Activated T-helper 2 cell treated with anti-CD3 and anti-CD28 coated beads, Interferon-gamma antibody, Interleukin-2, Interleukin-4, amounts not matched to agents 10 μg/mL and 5 μg/mL and 100 μg/mL, durations not matched to agents 14 hours and 24 hours and 36 hours (primary cell): ENCODE data around the gene ACTRT2. TPM values are rescaled to one million over a fixed set of nuclear protein-coding genes. Genes with fewer than 3 reads are reported as not detected.

Source experiments
- DNase-seq: peaks from one replicate; pipeline ENCODE4 v3.0.0; 2021; ENCODE audit warnings: low spot score
- H3K27ac Mint-ChIP-seq: one replicate; pipeline ENCODE4 v1.8.0; 2021; ENCODE audit warnings: mixed read lengths
- H3K27me3 Mint-ChIP-seq: one replicate; pipeline ENCODE4 v1.8.0; 2021; ENCODE audit warnings: low read depth, mixed read lengths
- H3K36me3 Mint-ChIP-seq: one replicate; pipeline ENCODE4 v1.8.0; 2021; ENCODE audit warnings: low read depth, mixed read lengths
- H3K4me1 Mint-ChIP-seq: one replicate; pipeline ENCODE4 v1.8.0; 2021; ENCODE audit warnings: low read depth, mixed read lengths
- H3K4me3 Mint-ChIP-seq: one replicate; pipeline ENCODE4 v1.8.0; 2021; ENCODE audit warnings: low read depth, mild to moderate bottlenecking, moderate library complexity, mixed read lengths
- H3K9me3 Mint-ChIP-seq: one replicate; pipeline ENCODE4 v1.8.0; 2021; ENCODE audit warnings: mixed read lengths
- intact Hi-C: fragments of 100-400 bp; cut with micrococcal nuclease; formaldehyde crosslinking; loops from one replicate; pipeline ENCODE4 v1.15.1; 2023
- total RNA-seq: library from RNA; stranded (reverse); gene quantifications from 2 replicates; pipeline ENCODE4 v1.2.3, GENCODE V29; 2022

ACTRT2 gene
- total RNA-seq, 1 donor from 2014 or later = not detected

DNA sequence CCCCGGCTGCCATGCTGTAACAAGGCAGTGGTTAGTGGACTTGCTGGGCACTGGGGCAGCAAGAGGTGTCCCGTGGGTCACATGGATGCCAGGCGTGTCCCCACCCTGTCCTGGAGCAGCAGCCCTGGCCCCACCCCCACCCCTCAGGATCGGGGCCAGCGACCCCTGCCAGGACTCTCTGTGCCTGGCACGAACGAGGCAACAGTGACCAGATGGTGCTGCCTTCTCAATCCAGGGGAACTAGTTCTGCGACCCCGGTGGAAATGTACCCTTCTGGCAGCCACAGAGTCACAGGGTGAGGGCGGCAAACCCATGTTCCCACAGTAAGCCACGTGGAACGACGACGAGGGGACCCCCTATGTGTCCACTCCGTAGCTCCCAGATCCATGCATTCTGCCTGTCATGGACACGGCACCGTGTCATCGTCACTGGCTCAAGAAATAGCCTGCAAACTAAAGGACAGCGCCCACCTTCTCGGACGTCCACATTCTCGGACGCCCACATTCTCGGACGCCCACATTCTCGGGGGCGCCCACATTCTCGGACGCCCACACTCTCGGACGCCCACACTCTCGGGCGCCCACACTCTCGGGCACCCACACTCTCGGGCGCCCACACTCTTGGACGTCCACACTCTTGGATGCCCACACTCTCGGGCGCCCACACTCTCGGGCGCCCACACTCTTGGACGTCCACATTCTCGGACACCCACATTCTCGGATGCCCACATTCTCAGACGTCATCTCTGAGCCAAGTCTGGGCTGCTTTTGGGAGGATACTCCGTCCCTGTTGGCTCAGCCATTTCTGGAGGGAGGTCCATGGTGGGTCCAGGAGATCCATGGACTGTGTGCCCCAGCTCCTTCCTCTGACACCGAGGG lies 19.6 kb upstream of the ACTRT2 start:
- Mint-ChIP-seq H3K27ac (no peak overlapping the region), H3K27me3 (no peaks in the 10 kb centered on the region), H3K9me3 (peaks cover 5% of the 10 kb centered on the region), H3K4me1 (no peaks in the 10 kb centered on the region), H3K36me3 (no peaks in the 10 kb centered on the region), H3K4me3 (no peak overlapping the region)
- intact Hi-C loops = no loop called here
- no peak for DNase-seq

DNA sequence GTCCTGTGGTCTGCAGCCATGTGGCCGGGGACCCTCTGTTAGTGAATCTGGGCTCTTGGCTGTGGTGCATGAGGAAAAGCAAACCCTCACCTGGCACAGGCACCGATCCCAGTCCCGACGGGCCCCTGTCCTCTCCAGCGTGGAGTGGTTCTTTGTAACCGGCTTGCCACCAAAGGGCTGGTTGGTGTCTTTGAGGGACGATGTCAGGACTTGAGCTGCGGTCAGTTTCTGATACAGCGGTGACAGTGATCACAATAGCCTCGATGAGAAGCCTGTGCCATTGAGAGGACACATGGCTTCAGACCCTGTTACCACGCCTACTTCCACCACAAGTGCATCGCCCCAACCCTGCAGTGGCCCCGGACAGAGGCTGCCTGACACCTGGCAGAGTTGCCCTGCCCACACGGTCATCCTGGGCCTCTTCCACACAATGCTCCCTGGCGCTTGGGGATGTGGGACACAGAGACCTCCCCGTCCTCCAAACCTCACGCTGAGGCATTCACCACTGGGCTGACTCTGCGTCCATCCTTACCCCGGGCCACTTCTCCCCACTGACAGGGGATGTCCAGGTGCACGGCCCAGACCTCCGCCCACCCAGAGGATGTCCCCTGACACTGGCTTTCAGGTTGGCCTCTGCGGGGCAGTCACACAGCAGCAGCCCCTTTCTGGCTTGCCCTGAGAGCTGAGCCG lies 18.8 kb upstream of the ACTRT2 start:
- Mint-ChIP-seq H3K4me3 (no peak overlapping the region), H3K27me3 (no peaks in the 10 kb centered on the region), H3K27ac (no peak overlapping the region), H3K4me1 (no peaks in the 10 kb centered on the region), H3K36me3 (no peaks in the 10 kb centered on the region), H3K9me3 (peaks cover 13% of the 10 kb centered on the region)
- DNase-seq = no peak
- intact Hi-C loops = no loop called here

DNA sequence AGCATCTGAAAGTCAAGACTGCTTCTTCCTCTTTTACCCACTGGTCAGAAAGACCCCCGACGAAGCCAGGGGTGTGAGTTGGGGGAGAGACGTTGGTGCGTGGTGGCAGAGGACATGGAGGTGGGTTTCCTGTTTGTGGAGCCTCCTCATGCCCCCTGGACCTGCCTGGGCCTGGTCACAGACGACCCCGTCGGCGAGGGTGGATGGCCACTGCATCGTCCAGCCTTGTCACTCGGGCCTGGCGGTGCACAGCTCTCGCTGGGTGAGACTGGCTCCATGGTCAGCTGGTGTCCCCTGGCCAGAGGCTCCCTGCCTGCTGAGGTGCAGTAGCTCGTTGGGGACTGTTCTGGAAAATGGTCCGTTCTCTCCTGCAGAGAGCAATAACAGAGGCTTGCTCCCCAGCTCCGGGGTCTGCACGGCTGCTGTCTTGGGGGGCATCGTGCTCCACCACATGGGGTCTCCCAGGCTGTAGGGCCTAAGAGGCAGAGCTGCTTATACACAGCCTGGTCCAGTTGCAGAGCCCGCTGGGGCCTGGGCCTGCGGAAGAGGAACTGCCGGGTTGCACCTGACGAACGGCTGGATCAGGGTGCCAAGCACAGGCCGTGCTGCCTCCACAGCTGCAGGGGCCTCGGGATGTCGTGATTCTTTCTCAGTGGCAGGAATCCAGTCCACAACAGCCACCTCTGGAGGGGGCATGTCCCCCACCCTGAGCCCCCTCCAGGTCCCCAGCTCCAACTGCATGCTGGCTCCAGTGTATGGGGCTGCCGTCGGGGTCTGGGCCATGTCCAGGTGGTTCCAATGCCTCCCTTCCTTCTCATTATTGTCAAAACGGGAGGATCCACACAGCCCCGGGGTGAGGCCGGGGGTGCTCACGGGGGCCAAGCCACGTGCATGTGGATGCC lies 18.0 kb upstream of the ACTRT2 start:
- no peaks in the 10 kb centered on the region for H3K36me3 Mint-ChIP-seq
- no peak for DNase-seq
- peaks cover 18% of the 10 kb centered on the region for H3K9me3 Mint-ChIP-seq
- no peaks in the 10 kb centered on the region for H3K4me1 Mint-ChIP-seq
- H3K27me3 Mint-ChIP-seq = no peaks in the 10 kb centered on the region
- intact Hi-C loops = no loop called here
- no peak overlapping the region for H3K27ac Mint-ChIP-seq
- no peak overlapping the region for H3K4me3 Mint-ChIP-seq

DNA sequence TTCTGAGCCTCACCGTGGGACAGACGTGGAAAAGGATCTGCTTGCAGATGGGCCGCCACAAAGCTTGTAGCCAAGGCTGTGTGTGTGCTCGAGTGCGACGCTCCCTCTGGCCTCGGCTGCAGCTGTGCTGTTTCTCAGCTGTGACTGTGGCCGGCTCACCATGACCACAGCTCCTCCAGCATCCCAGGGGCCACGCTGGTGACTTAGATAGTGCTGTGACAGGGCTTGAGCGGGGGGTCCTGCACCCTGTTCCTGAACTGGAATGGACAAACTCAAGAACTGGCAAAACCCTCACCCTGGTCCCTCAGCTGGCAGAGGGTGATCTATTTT lies 17.4 kb upstream of the ACTRT2 start:
- peaks cover 22% of the 10 kb centered on the region for H3K9me3 Mint-ChIP-seq
- intact Hi-C loops = no loop called here
- no peaks in the 10 kb centered on the region for H3K4me1 Mint-ChIP-seq
- H3K27me3 Mint-ChIP-seq = no peaks in the 10 kb centered on the region
- no peak for DNase-seq
- no peak overlapping the region for H3K4me3 Mint-ChIP-seq
- no peak overlapping the region for H3K27ac Mint-ChIP-seq
- no peaks in the 10 kb centered on the region for H3K36me3 Mint-ChIP-seq

DNA sequence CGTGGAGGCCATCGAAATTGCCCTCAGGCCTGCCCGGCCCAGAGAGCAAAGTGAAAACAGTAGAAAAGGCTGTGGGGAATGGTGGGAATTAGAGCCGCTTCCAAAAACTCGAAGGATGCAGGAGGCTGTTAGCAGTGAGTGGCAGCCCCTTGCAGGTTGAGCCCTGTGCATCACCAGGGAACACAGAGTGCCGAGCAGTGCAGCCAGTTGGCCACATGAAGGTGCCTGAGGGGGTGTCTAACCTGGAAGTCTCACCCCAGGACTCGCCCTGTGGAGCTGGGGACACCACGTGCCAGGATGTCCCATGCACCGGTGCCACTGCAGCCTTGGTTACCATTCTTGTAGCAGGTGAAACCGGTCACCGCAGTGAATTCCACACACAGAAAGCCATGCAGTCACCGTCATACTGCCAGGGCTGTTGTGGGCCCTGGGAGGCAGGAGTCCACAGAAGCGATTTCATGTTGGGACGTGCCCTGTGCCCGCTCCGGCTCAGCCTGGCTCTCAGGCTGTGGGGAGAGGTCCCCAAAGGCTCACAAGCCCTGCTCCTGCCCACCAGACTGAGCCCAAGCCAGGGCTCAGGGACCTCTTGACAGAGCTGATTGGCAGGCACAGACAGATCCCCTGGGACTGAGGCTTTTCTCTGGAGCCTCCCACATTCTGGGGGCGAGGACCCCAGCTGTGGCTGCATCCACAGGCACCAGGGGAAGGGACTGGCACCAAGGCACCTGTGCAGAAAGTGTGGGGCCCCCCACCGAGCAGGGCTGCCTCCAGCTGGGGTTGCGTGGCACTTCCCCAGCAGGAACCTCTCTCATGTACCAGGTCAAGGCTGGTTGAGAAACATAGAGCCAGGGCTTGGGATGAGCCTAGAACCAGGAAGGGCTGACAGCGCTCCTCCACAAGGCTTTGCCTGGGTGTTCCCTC lies 16.7 kb upstream of the ACTRT2 start:
- intact Hi-C loops = no loop called here

DNA sequence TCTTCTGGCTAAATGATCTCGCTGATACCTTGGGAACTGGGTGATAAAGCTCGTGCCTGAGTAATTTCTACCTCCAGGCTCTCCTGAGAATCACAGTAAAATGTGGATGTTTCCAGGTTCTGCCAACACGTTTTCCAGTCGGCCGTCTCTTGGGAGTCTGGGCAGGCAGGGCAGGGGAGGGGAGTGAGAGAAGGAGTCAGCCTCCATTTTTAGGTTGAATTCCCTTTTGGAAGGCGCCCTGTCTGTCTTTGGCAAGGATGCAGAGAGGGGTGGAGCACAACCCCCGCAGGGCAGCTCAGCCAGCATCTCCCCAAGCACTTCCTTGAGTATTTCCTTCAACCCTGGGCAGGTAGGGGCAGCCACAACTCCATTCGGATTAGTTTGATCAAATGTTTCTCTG lies 15.5 kb upstream of the ACTRT2 start:
- no peaks in the 10 kb centered on the region for H3K36me3 Mint-ChIP-seq
- no peak for DNase-seq
- no peaks in the 10 kb centered on the region for H3K27me3 Mint-ChIP-seq
- H3K4me1 Mint-ChIP-seq = no peaks in the 10 kb centered on the region
- no peak overlapping the region for H3K27ac Mint-ChIP-seq
- intact Hi-C loops = no loop called here
- no peak overlapping the region for H3K4me3 Mint-ChIP-seq
- peaks cover 22% of the 10 kb centered on the region for H3K9me3 Mint-ChIP-seq

More for the DNA sequence above, 16.7 kb upstream of the ACTRT2 start:
- no peak for DNase-seq
- no peaks in the 10 kb centered on the region for H3K36me3 Mint-ChIP-seq
- H3K27ac Mint-ChIP-seq = no peak overlapping the region
- H3K4me3 Mint-ChIP-seq = no peak overlapping the region
- peaks cover 22% of the 10 kb centered on the region for H3K9me3 Mint-ChIP-seq
- H3K4me1 Mint-ChIP-seq = no peaks in the 10 kb centered on the region
- H3K27me3 Mint-ChIP-seq = no peaks in the 10 kb centered on the region

DNA sequence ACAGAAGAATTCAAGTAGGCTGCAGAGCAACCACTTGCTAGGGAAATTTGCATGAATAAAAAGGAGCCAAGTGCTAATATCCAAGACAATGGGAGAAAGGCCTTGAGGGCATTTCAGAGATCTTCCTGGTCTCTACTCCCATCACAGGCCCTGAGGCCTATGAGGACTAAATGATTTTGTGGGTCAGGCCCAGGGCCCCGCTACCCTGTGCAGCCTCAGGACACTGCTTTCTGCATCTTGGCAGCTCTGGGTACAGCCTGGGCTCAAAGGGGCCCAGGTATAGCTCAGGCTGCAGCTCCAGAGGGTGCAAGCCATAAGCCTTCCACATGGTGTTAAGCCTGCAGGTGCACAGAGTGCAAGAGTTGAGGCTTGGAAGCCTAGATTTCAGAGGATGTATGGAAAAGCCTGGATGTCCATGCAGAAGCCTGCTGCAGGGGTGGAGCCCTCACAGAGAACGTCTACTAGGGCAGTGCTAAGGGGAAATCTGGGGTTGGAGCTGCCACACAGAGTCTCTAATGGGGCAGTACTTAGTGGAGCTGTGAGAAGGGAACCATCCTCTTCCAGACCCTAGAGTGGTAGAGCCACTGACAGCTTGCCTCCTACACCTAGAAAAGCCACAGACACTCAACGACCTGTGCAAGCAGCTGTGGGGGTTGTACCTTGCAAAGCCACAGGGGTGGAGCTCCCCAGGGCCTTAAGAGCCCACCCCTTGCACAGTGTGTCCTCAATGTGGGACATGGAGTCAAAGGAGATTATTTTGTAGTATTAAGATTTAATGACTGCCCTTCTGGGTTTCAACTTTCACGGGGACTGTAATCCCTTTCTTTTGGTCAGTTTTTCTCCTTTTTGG lies 13.7 kb upstream of the ACTRT2 start:
- Mint-ChIP-seq H3K4me3 (no peak overlapping the region), H3K4me1 (no peaks in the 10 kb centered on the region), H3K27ac (no peak overlapping the region), H3K27me3 (no peaks in the 10 kb centered on the region), H3K9me3 (peaks cover 22% of the 10 kb centered on the region), H3K36me3 (no peaks in the 10 kb centered on the region)
- intact Hi-C loops = no loop called here
- no peak for DNase-seq

DNA sequence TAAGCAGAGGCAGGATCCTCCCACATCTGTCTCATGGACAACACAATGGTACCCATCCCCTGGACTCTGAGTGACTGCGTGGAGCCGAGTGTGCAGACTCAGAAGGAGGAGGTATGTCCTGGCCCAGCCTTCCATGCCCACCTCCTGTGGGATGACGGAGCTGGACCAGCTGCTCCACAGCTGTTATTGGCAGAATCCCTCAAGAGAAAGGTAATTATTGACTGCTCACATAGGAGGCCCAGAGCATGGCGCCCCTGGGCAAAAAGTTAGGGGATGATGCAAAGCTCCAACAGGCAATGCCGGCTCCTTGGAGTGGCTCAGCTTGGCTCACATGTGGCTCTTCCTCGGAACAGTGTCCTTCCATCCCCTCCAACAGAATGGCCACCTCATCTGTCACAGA lies 12.2 kb upstream of the ACTRT2 start:
- Mint-ChIP-seq H3K9me3 (peaks cover 22% of the 10 kb centered on the region), H3K36me3 (no peaks in the 10 kb centered on the region), H3K4me1 (no peaks in the 10 kb centered on the region), H3K4me3 (no peak overlapping the region), H3K27ac (no peak overlapping the region), H3K27me3 (no peaks in the 10 kb centered on the region)
- intact Hi-C loops = no loop called here
- DNase-seq = no peak

DNA sequence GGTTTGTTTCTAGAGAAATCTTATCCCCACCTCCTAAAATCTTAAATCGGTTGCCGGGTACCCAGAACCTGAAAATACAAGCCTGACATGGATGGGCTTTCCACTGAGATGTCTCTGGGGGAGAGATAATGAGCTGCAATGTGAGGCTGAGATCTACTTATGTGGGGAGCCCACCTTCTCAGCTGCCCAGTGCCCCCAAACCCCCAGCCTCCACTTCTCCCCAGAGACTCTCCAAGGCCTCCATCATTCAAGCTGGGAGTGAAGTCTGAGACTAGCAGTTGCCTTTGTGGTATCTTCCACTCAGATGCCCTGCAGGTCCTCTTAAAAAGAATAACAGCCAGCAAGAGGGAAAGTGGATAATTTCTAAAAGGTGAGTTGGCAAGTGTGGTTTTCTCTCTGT lies 11.7 kb upstream of the ACTRT2 start:
- Mint-ChIP-seq H3K27ac (no peak overlapping the region), H3K4me3 (no peak overlapping the region), H3K36me3 (no peaks in the 10 kb centered on the region), H3K9me3 (peaks cover 22% of the 10 kb centered on the region), H3K27me3 (no peaks in the 10 kb centered on the region), H3K4me1 (no peaks in the 10 kb centered on the region)
- intact Hi-C loops = no loop called here
- DNase-seq = no peak

DNA sequence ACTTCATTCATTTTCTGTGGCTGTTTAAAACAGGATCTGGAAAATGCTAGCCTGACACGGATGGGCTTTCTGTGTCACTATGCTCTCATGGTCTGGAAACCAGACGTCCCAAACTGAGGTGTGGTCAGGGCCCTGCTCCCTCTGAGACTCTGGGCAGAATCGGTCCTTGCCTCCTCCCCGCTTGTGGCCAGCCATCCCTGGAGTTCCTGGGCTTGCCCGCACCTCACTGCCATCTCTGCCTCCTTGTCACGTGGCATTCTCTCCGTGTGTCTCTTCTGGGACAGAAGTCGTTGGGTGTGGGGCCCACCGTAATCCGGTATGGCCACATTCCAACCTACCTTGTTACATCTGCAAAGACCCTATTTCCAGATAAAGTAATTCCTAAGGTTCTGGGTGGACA lies 10.1 kb upstream of the ACTRT2 start:
- DNase-seq = no peak
- H3K4me1 Mint-ChIP-seq = no peaks in the 10 kb centered on the region
- no peak overlapping the region for H3K4me3 Mint-ChIP-seq
- H3K27ac Mint-ChIP-seq = no peak overlapping the region
- H3K36me3 Mint-ChIP-seq = no peaks in the 10 kb centered on the region
- no peaks in the 10 kb centered on the region for H3K27me3 Mint-ChIP-seq
- peaks cover 22% of the 10 kb centered on the region for H3K9me3 Mint-ChIP-seq
- intact Hi-C loops = no loop called here

DNA sequence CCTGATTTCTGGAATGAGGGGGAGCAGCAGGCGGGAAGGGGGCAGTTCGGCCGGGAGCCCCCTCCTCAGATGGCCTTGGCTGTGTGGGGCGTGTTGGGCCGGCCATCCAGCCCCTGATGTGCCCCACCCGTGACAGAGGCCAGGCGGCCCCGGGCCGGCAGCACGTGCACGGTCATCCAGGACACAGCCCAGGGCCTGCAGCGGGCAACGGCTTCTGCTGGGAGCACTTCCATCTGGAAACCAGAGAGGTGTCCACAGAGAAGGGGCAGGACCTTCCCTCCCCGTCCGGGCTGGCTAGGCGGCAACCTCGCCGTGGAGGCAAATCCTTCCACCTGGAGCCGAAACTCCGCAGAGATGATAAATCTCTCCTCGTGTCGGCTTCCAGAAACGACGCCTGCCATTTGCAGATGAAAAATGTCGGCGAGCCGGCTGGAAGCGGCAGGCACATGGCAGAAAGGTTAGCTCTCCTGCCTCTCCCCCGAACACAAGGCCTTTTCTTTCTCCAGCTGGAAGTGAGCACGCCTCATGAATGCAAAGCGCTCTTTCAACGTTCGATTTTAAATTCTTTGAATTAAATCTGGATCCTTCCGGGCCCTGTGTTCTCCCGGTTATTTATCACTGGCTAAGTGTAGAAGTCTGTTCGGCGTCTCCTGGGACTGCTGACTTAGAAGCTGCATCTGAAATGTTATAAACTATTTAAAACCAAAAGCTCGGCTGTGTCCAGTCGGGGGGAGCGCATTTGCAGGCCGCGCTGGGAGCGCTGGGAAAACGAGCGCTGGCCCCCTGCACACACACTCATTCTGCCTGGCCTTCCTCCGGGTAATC lies 9.4 kb upstream of the ACTRT2 start:
- H3K4me1 Mint-ChIP-seq = no peaks in the 10 kb centered on the region
- H3K4me3 Mint-ChIP-seq = no peak overlapping the region
- intact Hi-C loops = no loop called here
- DNase-seq = no peak
- H3K36me3 Mint-ChIP-seq = no peaks in the 10 kb centered on the region
- no peaks in the 10 kb centered on the region for H3K27me3 Mint-ChIP-seq
- peaks cover 16% of the 10 kb centered on the region for H3K9me3 Mint-ChIP-seq
- H3K27ac Mint-ChIP-seq = no peak overlapping the region
